Measurements from ENCODE around the gene AKR7A2. TPM values are rescaled to one million over a fixed set of nuclear protein-coding genes. Genes with fewer than 3 reads are reported as not detected.
"Not testable (repeated sequence)": the region's sequence is repeated elsewhere in the genome, so short reads cannot be mapped to it uniquely, and the experiment has no call there.

Gene AKR7A2
- total RNA-seq, 1 donor from 2014 or later: 24.2 TPM

DNA sequence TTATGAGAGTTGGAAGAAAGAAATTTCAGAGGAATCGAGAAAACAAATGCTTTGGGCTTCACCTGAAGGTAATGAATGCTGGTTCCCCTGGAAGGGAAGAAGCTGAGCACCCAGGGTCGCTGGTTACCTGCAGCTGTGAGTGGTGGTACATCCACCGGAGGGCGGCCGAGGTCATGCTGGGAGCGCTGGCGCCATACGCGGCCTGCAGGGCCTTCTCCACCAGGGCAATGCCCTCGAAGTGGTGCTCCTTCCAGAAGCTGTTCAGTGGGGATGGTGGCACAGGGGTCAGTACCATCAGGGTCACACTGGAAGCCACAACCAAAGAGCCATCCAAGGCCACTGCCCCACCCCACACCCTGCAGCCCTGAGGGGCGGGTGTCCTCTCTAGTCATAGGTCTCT is 43.5 kb downstream of the AKR7A2 start:
- intact Hi-C loops (cut with micrococcal nuclease): no loop called here

DNA sequence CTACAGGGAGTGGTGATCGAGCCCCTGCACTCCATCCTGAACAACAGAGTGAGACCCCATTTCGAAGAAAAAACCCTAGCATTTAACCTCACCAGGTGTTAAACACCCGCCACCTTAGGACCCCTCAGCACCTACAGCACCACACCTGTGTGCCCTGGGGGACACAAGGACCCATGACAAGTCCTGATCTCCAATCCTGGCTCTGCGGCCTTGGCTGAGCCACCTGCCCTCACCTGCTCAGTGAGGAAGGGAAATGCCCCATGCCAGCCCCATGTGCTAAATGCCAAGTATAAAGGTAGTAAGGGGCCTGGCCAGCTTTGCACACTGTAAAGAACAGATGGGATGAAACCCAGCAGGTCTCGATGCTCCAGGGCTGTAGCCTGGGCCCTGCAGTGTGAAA is 49.2 kb downstream of the AKR7A2 start:
- intact Hi-C loops (cut with micrococcal nuclease): no loop called here

DNA sequence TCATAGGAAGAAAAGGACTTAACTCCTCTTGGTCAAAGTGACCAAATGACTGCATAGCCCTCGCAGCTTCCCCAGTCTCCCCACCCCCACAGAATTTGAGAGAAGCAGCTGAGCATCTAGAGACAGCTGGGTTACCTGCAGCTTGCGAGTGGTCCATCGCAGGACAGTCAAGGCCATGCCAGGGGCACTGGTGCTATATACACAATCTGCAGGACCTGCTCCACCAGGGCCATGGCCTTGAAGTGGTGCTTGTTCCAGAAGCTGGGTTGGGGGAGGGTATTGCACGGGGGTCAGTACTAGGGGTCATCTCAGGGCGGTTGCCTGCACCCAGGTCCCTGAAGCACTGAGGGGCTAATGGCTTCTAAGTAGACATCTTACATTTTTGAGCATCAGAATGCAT is 49.9 kb downstream of the AKR7A2 start:
- intact Hi-C loops (cut with micrococcal nuclease): no loop called here

GRCh38 chr1:19260211-19261138 is 51.5 kb downstream of the AKR7A2 start:
- intact Hi-C loops (cut with micrococcal nuclease): no loop called here

- intact Hi-C loops (cut with micrococcal nuclease): no loop called here
Measured at GRCh38 chr1:19258353-19258752, 53.6 kb downstream of the AKR7A2 start.

- intact Hi-C loops (cut with micrococcal nuclease): no loop called here
Measured at GRCh38 chr1:19257178-19257914, 54.6 kb downstream of the AKR7A2 start.

- intact Hi-C loops (cut with micrococcal nuclease): not testable (repeated sequence)
Measured at GRCh38 chr1:19256301-19256700, 55.6 kb downstream of the AKR7A2 start.

DNA sequence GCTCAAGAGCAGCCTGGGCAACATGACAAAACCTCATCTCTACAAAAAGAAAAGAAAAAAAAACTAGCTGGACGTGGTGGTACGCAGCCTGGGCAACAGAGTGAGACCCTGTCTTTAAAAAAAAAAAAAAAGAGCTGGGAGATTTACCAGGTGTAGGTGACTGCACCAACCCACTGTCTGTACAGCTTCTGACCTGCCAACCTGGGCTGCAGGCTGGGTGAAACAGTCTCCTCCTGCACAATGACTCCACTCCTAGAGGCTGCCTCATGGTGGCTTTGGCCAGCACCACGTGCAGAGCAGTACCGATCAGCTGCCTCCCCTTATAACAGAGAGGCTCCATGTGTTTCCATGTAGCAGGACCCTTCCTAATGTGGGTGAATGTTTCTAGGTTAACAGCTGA is 56.7 kb downstream of the AKR7A2 start:
- intact Hi-C loops (cut with micrococcal nuclease): no loop called here

GRCh38 chr1:19254416-19254815 is 57.5 kb downstream of the AKR7A2 start:
- intact Hi-C loops (cut with micrococcal nuclease): no loop called here

Other genes starting within 250 kb of the AKR7A2 start
- 142 and 149 TPM in 2 replicates for gene UBR4, start 101.9 kb downstream of the AKR7A2 start, total RNA-seq
- 45.2 and 47.8 TPM in 2 replicates for gene EMC1, start 60.6 kb downstream of the AKR7A2 start, total RNA-seq
- 48.6 and 51.0 TPM in 2 replicates for gene MRTO4, start 60.3 kb downstream of the AKR7A2 start, total RNA-seq
- gene AKR7A3, start 23.4 kb downstream of the AKR7A2 start, total RNA-seq: 1.6 and 2.0 TPM in 2 replicates
- gene SLC66A1, start 182 bp upstream of the AKR7A2 start, total RNA-seq: 8.9 TPM in 2 replicates
- gene CAPZB, start 173.4 kb upstream of the AKR7A2 start, total RNA-seq: 558 and 561 TPM in 2 replicates